GM19035 (cell line): ENCODE measurements around the gene UBE2G2.

ENCODE experiments used
- ATAC-seq: cut with Tn5 transposase; IDR thresholded peaks from one replicate; pipeline ENCODE4 v1.9.1; 2021; ENCODE audit not compliant: unreplicated experiment

Gene UBE2G2

DNA sequence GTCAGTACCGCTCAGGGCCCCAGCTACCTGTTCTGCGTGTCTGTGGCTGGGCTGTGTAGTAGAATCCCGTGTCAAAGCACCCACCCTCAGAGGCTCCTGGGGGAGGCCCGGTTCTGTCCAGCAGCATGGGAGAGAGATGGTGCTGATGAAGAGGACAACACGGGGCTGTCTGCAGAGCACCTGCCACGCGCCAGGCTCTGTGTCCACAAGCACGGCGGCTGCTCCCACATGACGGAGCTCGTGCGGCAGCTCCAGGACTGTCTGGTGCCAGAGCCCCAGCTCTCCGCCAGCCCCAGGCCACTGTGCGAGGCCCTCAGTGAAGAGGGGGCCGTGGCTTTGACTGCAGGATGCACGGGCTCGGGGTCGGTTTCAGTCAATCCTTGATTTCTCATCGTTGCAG lies 48.3 kb downstream of the UBE2G2 start:
- no peak for ATAC-seq

DNA sequence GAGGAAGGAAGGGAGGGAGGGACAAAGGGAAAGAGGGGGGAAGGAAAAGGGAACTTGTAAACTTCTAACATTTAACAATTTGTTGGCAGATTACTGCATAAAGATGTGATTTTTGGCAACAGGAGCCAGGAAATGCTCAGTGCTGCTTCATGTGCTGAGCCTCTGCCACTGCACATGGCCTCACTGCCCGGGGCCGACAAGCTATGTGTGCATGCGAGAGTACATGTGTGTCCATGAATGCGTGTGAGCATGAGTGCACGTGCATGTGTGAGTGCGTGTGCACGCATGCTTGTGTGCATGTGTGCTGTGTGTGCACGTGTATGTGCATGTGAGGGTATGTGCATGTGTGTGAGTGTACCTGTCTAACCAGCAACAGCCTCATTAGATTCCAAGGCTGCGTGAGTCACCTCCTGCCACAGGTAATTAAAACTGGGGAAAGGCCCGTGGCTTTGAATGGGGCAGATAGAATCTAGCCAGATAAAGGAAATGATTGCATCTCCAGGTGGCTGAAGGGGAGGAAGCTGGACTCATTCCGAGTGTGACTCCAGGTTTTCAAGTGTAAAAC lies 48.9 kb downstream of the UBE2G2 start:
- no peak for ATAC-seq

DNA sequence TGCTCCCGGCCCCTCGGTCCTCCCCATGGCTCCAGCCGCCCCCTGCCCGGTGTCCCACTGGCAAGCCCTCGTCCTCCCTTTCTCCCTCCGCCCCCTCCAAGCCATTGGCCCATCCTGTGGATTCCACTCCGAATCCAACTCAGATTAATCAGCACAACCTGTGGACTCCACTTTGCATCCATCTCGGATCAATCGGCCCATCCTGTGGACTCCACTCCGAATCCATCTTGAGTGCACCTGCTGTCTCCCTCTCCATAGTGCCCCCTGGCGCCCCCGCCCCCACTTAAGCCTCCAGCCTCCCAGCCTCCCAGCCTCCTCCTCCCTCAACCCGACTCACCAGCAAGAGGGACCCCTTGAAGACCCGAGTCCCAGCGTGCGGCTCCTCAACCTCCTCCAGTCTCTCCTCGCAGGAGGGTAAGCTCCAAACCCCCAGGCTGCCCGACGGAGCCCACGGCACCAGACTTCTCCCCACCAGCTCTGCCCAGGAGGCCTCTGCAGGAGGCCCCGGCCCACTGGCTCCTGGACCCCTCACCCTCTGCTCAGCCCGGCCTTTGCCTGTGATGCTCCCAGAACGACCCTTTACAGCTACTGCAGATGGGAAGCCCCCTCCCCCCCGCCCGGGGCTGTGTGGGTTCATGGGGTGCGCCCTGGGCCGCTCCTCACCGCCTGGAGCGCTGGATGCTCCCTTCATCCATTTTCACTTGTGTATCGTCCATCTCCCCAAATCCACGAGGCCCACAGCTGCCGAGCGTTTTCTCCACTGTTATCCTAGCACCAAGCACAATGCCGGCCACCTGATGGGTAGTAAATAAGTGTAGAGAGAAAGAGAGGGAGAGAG lies 49.6 kb downstream of the UBE2G2 start:
- no peak for ATAC-seq

DNA sequence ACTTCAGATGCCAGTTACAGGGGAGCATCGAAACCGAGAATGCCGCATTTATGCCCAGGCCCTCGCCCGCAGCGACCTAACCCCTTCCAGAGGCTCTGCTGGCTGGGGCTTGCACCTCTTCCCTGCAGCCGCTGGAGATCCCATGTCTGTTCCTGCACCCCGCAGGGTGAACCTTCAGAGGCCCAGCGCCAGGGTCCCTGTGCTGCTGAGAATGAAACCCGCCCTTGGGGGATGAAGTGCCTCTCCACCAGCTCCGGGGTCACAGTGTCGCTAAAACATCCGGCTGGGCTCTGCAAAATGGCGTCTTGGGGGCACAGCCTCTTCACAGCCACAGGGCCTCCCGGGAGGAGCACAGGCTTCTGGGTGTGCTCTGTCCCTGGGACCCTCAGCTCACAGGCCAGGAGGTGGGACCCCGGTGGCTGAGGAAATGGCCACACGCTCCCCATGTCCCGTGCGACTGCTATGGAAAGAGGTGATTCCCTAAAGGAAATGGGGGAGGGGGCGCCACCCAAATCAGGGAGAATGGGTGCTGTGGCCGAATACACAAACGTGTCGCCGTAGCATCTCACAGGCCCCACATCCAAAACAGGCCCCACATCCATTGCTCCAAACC lies 50.3 kb downstream of the UBE2G2 start:
- no peak for ATAC-seq

DNA sequence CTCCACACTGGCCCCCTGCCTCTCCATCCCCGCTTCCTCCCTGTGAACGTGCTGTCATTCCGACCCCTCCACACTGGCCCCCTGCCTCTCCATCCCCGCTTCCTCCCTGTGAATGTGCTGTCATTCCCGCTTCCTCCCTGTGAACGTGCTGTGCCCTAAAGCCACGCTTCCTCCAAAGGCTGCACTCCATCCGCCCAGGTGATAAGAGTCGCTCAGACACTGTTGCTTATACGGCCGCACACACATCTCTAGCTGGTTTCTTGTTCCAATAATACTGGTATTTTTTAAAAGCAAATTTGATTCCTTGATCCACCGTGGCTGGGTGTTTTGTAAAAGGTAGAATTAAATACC lies 51.0 kb downstream of the UBE2G2 start:
- no peak for ATAC-seq

DNA sequence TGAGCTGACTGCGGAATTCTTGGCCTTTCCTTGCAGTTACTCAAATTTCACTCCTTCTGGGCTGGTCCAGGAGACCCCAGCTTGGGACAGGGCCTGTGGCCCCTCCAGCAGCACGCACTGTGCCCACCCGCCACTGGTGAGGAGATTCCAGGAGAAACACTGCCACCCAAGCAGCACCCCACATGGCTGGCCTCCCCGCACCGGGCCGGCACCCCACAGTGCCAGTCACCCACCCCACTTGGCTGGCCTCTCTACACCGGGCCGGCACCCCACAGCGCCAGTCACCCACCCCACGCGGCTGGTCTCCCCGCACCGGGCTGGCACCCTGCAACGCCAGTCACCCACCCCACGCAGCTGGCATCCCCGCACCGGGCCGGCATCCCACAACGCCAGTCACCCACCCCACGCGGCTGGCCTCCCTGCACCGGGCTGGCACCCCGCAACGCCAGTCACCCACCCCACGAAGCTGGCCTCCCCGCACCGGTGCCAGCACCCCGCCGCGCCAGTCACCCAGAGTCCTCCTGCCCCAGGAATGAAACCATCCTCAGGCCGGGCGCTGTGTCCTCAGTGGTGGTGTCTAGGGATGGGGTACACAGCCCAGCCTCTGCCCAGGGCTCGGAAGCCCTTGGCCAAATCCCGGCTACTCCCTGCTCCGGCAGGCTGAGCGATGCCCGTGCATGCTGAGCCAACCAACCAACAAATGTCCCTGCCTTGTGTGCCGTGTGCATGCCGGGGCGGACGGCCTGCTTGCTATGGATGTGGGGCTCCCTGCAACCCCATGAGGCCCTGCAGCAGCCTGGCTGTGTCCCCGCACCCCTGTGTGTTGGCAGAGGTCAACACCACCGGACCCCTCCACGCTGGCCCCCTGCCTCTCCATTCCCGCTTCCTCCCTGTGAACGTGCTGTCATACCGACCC lies 51.6 kb downstream of the UBE2G2 start:
- no peak for ATAC-seq

DNA sequence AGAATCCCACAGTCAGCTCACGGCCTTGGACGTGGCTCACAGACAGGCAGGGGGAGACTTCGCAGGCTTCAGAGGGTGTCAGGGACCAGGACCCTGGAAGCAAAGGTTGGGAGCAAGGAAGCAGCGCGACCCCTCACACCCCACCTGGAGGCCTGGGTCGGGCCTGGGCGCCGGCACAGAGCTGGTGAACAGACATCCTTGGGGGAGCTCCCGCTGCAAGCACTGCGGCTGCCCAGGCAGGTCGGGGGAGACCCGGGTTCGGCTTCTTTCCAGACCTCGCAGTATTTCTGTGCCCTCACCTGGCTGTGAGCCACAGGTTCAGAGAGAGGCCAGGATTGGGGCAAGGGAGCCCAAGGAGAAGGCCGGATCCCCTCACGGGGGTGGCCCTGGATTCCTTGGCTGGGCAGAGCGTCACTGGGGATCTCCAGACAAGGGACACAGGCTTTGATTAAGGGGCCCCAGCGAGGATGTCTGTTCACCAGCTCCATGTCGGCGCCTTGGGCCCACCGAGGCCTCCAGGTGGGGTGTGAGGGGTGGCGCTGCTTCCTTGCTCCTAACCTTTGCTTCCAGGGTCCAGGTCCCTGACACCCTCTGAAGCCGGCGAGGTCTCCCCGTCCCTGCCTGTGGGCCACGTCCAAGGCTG lies 52.4 kb downstream of the UBE2G2 start:
- no peak for ATAC-seq

DNA sequence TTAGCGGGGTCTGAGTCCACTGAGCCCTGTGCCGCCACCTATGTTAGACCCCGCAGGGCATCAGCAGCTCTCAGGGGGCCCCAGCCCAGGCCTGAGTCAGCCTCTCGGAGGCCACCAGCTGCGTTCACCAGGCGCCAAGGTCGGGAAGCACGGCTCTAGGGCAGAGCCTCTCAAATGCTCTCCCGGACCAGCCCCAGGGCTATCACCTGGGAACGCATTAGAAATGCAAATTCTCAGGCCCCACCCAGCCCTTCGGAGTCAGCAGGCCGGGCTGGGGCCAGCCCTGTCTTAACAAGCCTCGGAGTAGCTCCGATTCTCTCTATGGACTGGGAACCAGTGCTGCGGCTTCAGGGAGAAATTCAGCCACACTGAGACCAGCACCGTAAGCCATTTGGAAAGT lies 53.0 kb downstream of the UBE2G2 start:
- no peak for ATAC-seq

DNA sequence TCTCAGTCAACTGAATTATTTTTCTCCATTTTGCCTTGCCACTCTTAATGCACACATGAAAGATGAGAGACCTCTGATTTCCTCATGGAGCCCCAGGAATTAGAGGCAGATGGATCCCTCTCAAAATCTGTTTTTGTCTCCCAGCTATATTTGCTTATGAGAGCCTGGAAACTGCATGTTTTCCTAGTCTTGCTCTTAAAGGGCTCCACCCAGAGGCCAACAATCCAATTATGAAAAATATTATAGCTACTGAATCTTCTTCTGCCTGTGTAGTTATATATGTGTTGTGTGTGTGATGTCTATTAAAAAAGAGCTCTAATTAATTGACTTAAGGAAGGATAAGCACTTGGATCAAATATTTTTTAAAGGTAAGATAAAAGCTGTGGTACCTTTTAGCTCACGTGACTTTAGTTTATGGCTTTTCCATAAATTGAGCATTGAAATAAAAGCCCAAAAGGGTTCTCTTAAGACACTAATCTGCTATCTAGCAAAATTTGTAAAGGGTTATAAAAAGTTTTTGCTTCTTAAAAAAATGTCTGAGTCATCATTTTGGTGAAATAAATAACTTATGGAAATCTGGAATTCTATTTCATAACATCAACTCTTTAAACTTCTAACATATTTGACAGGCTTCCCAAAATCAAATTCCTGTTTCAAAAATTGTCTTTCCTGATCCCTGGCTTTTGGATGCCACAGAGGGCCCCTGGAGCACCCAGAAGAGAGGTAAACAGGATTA lies 59.0 kb downstream of the UBE2G2 start:
- no peak for ATAC-seq

DNA sequence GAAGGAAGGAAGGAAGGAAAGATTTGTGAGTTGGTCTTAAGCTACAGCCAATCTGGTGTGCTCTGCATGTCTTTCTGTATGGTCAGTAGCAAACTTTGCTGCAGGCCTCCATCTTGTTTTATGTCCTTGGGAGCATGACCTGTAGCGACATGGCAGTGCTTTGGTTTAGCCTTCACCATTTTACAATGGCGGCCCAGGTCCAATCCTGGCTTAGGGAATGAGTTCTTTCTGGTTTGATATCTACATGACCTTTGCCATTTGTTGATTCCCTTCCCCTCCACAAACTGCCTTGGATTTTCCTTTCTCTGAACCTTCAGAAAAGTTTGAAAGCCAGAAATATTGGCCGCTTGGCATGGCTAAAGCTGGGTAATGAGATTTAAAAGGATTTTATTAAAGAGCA lies 59.7 kb downstream of the UBE2G2 start:
- no peak for ATAC-seq

DNA sequence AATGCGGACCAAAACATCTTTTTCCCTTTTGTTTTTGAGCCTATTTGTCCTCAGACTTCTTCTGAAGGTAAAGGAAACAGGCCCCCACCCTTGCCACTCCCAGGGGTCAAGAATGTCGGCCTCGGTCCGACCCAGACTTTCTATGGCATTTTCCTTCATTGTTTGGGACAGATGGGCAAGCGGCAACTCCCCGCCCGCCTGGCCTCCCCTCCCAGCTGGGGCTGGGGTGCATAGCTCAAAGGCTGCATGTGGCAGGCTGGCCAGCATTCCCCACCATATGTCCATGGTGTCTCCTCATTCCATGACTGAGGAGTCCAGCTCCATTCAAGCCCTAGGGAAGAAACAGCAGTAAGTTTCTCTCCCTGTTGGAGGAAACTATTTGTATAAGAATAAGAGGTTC lies 60.9 kb downstream of the UBE2G2 start:
- no peak for ATAC-seq

DNA sequence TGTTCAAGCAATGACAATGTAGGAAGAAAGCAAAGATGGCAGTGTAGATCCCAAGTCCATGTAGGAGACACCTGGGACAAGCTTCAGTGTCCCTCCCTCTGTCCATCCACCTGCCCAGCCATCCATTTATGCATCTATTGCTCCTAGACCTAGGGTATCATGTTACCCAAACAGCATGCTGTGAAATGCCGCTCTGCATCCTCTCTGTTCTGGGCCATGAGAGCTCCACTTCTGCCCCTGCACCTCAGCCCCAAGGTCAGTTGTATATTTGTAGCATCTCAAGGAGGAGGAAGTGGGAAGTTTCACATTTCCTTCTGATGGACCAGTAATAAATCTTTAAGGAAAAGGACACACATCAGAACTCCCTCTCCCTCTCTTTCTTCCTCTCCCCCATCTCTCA lies 62.3 kb downstream of the UBE2G2 start:
- ATAC-seq: no peak

DNA sequence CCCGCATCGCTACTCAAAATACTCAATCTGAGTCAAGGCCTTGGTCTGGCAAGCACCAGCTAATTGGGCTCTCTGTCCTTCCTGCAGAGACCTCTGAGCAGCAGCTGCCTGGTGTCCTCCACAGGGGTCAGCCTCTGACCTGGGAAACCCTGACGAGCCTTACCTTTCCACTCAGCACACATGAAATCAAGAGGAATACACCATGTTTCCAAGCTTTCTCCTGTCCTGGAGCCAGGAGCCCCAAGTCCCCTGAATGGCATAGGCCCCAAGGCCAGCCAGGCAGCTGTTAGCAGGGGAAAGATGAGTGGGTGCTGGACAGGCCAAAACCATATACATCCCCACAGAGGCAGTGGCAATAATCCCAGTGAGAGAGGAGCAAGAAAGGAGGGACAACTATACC lies 63.0 kb downstream of the UBE2G2 start:
- no peak for ATAC-seq

DNA sequence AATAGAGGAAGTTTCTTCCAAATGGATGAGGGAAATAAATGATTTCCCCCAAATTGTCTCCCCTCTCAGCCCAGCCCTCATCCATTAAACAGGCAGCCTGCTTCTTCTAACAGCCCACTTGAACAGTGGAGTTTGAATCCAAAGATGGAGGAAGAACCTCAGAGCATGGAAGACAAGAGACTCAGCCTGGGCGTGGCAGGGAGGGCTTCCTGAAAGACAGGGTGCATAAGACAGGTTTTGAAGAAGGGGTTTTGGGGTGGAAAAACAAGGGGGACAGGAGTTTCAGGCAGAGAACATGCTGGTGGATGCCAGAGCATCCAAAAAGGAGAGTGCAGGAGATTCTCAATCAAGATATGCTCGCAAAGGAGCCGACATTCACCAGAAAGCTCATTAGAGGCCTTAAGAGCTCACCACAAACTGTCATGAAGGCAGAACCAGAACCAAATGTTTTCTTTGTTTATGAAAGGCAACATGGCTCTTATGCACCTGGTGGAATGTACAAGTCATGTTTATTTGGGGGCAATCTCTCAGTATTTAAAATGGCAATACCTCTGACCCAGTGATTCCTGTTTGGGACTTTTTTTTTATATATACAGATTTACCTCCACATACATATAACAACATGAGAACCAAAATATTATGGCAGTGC lies 63.8 kb downstream of the UBE2G2 start:
- no peak for ATAC-seq

DNA sequence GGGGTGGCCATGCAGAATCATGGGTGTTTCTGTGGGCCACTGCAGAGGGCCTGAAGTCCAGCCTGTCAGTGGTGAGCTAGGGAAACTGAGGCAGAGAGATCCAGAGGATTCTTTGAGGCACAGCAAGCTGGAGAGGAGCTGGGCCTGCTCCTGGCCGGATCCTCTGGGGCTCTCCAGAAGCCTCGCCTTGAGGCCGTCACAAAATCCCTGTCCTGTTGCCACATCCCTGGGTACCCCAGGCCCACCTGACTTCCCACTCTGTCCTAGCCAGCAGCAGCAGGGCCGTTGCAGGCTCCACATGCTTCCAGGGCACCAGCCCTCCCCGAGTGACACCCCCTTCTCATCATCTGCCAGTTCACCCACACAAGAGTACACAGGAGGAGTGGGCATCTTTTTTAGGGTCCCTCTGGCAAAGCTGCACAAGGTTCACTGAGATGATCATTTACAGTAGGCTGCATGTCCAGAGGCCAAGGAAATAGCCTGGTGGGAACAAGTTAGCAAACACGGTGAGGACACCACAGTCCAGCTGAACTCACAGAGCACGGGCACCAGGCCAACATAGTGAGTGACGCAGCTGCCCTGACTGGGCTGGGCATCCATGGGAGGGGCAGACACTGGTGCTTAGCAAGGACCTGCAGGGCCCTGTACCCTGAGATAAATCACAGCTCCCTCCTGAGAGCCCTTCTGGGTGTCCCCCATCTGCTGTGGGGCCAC lies 65.2 kb downstream of the UBE2G2 start:
- no peak for ATAC-seq

DNA sequence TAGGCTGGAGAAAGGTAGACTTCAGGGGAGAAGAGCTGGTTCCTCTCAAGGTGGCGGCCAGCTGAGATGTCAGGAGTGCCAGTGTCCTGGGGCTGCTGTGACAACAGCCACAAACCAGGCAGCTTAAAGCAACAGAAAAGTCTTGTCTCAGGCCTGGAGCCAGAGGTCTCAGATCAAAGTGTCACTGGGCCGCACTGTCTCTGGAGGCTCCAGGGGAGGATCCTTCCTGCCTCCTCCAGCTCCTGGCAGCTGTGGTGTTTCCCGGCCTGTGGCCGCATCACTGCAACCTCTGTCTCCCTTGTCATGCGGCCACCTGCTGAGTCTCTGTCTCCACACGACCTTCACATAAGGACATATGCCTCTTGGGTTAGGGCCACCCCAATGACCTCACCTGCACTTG lies 65.8 kb downstream of the UBE2G2 start:
- no peak for ATAC-seq

DNA sequence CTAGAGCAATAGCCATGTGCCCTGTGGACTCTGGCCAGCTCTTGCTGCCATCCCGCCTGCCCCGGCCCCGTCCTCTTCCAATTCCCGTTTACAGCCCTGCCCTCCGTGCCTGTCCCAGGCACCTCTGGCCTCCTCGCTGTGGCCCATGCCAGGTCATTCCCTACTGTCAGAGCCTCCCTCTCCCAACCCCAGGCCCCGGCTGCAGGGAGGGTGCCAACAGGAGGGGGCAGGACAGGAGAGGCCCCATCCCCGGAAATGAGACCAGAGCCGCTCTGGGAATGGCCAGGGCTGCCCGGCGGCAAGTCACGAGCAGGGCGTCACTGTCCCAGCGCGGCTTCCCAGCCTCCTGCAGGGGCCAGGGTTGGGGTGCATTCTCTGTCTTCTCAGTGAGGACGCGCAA lies 66.8 kb downstream of the UBE2G2 start:
- ATAC-seq: no peak

DNA sequence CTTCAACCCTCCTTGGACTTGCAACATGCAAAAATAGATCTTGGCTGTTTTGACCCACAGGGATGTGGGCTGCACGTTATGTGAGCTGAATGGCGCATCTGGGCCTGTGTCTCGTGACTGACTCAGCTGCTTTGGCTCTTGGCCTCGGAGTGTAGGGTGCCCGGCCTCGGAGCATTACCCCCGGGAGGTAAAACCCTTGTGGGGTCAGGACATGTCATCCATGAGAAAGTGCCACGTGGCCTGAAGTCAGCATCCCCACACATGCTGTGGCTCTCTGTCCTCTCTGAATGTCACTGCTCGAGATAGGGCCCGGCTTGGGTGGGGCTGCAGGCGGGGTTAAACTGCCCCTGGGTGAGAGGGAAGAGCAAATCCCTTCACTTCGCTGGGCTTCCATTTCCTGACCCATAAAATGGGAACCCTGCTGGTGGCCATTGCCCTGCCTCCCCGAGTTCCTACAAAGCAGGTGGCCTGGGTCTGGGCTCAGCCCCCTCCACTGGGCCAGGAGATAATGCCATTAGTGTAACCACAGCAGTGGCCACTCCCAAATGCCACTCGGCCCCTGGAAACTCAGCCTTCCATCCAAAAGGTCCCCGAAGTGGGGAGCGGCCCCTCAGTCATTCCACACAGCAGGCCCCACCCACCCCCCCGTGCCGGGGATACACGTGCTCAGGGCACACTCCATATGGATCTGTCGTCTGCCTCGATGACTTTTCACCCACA lies 67.4 kb downstream of the UBE2G2 start:
- no peak for ATAC-seq

DNA sequence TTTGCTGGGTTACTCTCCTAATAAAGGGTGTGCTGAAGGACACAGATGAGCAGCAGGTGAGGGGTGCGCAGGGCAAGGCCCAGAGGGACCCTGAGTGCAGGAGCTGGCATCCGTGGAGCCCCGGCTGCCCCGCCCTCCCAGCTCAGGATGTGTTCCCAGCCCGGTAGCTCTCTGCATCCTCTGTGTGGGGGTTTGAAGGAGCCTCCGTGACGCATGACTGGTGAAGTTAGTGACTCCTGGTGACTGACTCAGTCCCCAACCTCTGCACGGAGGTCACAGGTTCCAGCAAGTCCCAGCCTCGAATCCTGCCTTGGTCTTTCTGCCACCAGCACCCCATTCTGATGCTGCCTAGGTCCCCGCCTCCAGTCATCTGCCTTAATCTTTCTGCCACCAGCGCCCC lies 68.7 kb downstream of the UBE2G2 start:
- ATAC-seq: no peak
